ENCODE results near the gene ATG5.

- TF ChIP-seq CSRNP3 (CRISPR knock-in tag; IDR thresholded peaks at IDR 0.05) = no peak
- TF ChIP-seq TCF4 (CRISPR knock-in tag; IDR thresholded peaks at IDR 0.05; ENCODE audit: borderline replicate concordance) = no peak
- no peak for TF ChIP-seq POU6F1 (CRISPR knock-in tag; IDR thresholded peaks at IDR 0.05; ENCODE audit: borderline replicate concordance, low read depth)
- TF ChIP-seq OSR1 (CRISPR knock-in tag; IDR thresholded peaks at IDR 0.05) = no peak
- no peak for TF ChIP-seq ZNF8 (CRISPR knock-in tag; IDR thresholded peaks at IDR 0.05)
- TF ChIP-seq ARNTL (CRISPR knock-in tag; IDR thresholded peaks at IDR 0.05; ENCODE audit: borderline replicate concordance, low read depth) = no peak
- no peak for TF ChIP-seq CREB5 (CRISPR knock-in tag; IDR thresholded peaks at IDR 0.05; ENCODE audit: low read depth)
- no peak for TF ChIP-seq ZNF70 (CRISPR knock-in tag; IDR thresholded peaks at IDR 0.05)
- no peak for TF ChIP-seq GLIS3 (CRISPR knock-in tag; IDR thresholded peaks at IDR 0.05)
- TF ChIP-seq PPARA (CRISPR knock-in tag; IDR thresholded peaks at IDR 0.05; ENCODE audit: borderline replicate concordance) = no peak
These were observed 158.3 kb downstream of the ATG5 start for GRCh38 chr6:106167096-106167814.

All from SK-N-SH treated with all-trans-retinoic acid at 6 μM for 48 hours (cell line).